Measurements from ENCODE around the gene RXFP1.
A peak's percentile ranks its signal among the peaks of the same experiment; 100 is the strongest.
"Not testable (repeated sequence)": the region's sequence is repeated elsewhere in the genome, so short reads cannot be mapped to it uniquely, and the experiment has no call there.

RXFP1 gene

DNA sequence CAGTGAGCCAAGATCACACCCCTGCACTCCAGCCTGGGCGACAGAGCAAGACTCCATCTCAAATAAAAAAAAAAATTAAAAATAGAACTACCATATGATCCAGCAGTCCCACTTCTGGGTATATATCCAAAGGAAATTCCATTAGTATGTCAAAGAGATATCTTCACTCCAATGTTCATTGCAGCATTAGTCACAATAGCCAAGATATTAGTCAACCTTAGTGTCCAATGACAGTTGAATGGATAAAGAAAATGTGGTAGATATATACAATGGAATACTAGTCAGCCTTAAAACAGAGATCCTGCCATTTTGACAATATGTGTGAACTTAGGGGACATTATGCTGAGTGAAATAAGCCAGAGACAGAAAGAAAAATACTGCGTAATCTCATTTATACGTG is 100.6 kb downstream of the RXFP1 start:
- DNase-seq, result no peak

DNA sequence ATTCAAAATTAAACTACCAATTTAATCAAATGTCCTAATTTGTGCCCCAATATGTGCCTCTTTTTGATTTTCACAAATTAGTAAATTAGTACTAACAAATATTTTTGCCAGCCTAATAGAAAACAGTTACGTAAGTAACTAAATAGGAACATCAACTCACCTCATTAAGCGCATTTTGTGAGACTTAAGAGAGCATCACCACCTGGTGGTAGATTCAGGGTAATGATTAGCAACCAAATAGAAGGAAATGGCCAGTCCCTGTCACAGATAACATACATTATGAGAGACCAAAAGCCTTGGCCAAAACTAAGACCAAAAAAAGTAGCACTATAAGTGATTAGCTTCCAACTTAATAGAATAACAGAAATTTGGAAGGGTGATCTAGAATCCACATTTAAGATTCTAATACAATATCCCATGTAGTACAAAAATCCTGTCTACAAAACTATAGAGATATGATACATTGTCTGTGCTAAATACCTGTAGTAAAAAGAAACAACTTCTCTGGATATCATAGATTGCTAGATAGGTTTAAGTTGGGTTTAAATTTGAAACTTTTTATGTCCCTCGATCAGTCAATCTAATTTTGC is 103.3 kb downstream of the RXFP1 start:
- DNase-seq, result peak; percentile 6

DNA sequence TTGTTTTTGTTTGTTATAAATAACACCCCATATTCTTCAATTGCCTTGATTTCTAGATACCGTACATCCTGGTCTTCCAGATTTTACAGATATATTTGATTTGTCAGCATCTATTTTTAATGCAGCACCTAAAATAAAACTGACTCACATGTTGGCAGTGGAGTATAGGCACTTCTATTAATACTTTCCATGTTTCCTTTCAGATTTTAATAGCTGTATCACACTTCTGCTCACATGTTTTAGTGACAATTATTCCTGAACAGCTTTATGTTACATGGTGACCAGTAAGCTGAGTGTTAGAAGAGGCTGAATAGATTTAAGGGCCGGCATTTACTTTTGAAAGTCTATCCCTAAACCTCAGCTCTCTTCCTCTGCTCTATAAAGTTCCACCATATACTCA is 103.9 kb downstream of the RXFP1 start:
- DNase-seq, result no peak

DNA sequence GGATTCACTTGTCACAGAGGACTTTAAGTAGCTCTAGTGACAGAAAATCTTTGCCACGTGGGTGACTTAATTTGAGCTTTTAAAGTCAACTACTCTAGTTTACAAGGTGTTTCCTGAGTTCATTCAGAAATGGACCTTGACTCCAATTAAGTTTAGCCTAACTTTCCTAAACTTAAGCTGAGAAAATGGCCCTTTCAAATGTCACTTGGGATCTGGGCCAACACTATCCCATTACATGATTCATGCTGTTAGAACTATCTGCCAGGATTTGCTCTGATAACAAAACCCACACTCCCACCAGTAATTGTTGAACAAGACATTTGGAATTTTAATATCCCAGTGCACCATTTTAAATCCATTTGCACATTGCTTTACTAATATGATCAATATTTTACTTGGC is 109.2 kb downstream of the RXFP1 start:
- DNase-seq, result no peak

DNA sequence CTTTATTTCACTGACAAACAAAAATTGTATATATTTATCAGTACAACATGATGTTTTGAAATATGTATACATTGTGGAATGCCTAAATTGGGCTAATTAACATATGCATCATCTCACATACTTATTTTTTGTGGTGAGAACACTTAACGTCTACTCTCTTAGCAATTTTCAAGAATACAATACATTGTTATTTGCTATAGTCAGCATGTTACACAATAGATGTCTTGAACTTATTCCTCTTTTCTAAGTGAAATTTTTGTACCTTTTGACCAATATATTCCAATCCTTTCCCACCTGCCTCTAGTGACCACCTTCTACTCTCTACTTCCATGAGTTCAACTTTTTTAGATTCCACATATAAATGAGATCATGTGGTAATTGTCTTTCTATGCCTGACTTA is 114.9 kb downstream of the RXFP1 start:
- DNase-seq, result no peak

GRCh38 chr4:158644356-158644755 is 122.7 kb downstream of the RXFP1 start:
- no peak for DNase-seq

DNA sequence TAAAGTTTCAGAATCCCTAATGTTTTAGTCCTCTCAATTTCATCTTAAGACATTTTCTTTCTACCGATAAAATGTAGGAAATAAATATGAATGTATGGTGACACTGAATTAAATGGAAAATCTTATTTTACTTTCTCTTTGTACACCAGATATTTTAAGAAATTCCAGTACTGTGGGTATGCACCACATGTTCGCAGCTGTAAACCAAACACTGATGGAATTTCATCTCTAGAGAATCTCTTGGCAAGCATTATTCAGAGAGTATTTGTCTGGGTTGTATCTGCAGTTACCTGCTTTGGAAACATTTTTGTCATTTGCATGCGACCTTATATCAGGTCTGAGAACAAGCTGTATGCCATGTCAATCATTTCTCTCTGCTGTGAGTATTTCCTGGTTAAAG is 123.1 kb downstream of the RXFP1 start:
- no peak for DNase-seq

GRCh38 chr4:158649111-158649680 is 127.5 kb downstream of the RXFP1 start:
- no peak for DNase-seq

DNA sequence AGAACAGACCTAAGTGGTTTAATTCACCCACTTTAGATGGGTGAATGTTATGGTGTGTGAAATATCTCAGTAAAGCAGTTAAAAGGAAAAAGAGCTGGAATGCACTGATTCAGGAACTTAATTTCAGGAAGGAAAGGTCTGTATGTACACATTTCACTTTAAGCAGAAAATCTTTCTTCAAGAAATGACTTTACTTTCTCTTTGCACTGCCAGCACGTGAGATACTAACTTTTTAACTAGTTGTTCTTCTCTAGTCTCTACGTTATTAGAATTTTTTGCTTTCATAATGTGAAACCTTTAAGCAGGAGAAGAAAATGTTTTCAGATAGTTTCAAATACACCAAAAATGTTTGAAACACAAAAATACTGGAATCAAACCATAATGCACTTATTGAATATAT is 131.2 kb downstream of the RXFP1 start:
- DNase-seq, result no peak

- DNase-seq, result no peak
These were observed 134.8 kb downstream of the RXFP1 start for GRCh38 chr4:158656439-158656838.

GRCh38 chr4:158657291-158657690 is 135.6 kb downstream of the RXFP1 start:
- no peak for DNase-seq

DNA sequence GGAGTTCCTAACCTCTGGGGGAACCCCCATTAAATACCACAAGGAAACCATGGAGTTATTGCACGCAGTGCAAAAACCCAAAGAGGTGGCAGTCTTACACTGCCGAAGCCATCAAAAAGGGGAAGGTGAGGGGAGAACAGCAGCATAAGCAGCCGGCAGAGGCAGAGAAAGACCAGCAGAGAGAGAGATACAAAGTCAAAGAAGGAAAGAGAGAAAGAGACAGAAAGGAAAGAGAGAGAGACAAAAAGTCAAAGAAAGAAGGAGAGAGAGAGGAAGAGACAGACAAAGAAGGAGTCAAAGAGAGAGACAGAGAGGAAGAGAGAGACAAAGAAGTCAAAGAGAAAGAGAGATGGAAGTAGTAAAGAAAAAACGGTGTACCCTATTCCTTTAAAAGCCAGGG is 141.6 kb downstream of the RXFP1 start:
- not testable (repeated sequence) for DNase-seq

DNA sequence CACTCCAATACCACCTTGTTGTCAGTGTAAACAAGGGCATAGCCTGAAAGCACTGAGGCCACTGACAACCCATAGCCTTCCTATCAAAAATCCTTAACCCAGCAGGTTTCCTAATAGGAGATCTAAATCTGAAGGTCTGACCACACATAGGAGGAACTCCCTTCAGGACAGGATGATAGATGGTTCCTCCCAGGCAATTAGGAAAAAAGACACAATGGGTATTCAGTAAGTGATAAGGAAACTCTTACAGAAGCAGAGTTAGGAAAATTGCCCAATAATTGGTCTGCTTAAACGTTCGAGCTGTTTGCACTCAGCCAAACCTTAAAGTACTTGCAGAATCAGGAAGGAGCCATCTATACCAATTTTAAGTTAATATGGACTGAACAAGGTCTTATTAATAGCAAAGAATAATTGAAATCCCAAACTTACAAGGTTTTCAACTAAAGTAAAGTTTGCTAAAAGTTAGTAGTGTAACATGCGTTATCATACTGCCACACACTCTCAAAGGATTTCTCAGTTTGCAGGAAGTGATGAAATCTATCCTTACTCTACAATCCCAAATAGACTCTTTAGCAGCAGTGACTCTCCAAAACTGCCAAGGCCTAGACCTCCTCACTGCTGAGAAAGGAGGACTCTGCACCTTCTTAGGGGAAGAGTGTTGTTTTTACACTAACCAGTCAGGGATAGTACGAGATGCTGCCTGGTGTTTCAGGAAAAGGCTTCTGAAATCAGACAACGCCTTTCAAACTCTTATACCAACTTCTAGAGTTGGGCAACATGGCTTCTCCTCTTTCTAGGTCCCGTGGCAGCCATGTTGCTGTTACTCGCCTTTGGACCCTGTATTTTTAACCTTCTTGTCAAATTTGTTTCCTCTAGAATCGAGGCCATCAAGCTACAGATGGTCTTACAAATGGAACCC is 142.3 kb downstream of the RXFP1 start:
- DNase-seq, result not testable (repeated sequence)

DNA sequence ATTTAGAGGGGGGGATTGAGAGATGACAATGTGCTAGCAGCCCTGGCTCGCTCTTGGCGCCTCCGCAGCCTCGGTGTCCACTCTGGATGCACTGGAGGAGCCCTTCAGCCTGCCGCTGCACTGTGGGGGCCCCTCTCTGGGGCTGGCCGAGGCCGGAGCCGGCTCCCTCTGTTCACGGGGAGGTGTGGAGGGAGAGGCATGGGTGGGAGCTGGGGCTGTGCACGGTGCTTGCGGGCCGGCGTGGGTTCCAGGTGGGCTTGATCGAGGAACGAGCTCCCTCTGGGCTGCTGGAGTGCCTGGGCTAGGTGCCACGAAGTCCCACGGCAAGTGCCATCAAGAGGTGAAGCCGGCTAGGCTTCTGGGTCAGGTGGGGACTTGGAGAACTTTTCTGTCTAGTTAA is 143.1 kb downstream of the RXFP1 start:
- no peak for DNase-seq

DNA sequence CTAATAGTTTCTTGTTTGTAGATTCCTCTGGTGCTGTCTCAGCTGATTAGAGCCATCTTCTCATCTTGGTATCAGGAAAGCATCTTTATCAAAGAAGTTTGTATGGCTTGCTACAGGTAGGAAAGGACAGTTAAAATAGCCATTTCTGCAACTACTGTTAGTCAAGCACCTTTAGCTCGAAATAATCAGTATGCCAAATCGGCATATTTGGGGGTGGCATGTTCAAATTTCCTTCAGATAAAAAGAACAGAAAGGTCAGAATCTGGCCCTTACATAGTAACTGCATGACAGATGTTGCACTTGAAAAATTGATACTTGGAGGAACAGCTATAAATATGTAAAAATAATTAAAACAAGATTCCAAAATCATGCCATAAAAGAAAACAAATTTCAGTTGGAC is 145.2 kb downstream of the RXFP1 start:
- no peak for DNase-seq

DNA sequence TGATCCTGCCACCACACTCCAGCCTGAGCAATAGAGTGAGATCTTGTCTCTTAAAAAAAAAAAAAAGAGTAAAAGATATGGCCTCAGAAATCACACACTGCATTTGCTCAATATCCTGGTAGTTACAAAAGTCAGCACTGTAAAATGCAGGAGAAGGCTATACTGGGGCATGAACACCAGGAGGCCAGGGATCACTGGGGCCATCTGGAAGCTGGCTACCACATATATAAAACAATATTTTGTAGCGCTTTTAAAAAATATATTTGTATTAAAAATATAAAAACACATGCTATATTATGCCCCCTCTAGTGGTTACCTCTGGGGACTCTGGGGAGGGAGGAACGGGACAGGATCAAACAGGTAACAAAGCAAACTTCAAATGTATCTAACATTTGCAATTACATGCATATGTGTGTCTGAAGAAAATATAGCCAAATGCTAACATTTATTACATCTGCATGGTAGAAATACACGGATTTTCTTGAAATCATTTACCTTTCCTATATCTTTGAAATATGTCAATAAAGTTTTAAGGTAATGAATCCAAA is 146.0 kb downstream of the RXFP1 start:
- no peak for DNase-seq

DNA sequence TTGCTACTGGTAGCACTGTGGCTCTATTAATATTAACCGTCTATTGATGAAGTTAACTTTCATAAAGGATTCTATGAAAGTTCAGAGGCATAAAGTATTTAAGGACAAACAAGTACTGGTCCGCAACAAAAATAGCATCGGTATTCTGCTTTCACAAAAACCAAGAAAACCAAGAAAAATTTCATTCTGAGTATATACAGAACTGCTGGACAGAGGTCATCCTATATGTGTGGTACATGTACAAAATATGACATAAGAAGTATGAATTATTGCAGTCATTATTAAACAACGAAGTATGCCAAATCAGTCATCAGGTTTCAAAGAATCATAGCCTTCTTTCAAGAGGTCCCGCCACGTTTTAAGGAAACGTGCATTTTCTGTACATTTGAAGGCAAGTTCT is 147.6 kb downstream of the RXFP1 start:
- DNase-seq, result no peak

DNA sequence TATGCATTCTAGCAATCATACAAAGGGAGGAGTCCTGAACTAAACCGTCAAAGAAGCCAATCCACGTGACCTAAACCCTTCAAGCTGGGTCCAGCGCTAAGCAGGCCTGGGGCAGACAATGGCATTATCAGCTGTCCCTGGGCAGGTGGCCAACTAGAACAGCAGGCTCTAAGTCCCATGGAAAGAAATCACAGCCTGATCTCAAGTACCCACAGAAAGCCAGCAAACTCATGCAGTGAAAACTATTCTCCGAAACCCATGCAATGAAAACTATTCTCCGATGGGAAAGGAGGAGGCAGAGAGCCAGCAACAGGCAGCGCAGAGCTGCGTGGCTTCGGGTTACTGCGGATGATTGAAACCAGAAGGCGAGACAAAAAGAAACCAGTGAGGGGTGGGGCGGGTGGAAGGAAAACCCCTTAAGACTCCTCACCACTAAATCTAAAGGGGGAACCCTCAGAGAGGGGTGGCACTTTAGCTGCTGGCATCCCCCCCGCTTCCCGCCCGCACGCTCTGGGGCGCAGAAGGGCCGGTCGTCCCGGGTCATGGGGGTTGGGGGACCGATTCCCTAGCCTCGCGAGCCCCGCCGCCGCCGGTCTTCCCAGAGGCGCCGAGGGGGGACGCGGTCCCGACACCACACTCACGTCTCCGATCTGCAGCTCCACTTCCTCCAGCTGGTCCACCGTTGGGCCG is 149.4 kb downstream of the RXFP1 start:
- DNase-seq, result peak; percentile 70

DNA sequence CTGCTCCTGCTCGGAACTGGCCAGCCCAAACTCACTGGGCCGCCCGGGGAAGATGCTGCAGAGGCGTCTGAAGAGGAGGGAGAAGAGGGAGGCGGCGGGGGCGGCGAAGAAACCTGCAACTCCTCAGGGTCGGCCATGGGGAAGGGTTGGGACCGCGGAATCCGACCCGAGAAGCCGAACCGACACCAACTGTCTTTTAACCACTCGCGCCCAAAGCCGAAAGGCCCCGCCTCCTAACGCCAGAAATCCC is 149.9 kb downstream of the RXFP1 start, which contains the start of gene C4orf46:
C4orf46 (minus strand) TSS at position 223 of the 250 bp plus-strand sequence; CDS start at position 137, 86 bp downstream.
- DNase-seq, result no peak

DNA sequence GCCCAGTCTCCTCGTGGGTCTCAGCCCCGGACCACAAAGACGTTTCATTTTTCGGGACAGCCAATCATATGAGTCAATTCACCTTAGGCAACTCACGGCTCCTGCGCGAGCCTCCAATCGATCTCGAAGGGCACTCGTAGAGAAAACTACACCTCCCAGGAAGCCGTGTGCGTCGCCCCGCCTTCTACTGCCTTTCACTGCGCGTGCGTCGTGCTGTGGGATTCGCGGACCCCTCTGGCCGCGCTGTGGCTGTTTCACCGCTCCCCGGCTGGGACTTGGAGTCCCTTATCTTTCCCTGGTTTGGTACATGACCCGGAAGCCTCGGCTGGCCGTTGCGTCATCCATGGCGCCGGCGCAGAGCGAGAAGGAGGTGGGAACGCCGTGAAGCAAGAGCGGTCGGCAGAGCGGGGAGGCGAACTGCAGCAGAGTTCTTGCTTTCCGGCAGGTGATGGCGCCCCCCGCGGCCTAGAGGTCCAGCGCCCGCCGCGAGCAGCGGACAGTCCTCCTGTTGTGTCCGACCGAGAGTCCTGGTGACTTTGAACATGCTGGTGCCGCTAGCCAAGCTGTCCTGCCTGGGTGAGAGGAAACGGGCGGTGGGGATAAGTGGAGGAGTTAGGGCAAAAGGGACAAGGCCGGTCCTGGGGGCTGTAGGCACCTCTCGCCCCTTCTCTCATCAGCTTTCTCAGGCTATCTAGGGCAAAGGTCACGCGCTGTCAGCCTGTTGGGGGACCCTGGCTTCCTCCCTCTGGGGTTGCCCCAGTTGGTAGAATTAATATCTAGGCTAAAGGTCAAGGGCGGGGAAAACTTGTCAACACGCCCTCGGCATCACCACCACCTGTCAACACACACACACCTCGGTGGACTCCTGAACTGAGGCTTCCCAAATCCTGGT is 150.5 kb downstream of the RXFP1 start, which contains the start of gene ETFDH:
ETFDH (plus strand) TSS at position 382 of the 892 bp plus-strand sequence; CDS start at position 543, 161 bp downstream.
- DNase-seq, result peak; percentile 94

DNA sequence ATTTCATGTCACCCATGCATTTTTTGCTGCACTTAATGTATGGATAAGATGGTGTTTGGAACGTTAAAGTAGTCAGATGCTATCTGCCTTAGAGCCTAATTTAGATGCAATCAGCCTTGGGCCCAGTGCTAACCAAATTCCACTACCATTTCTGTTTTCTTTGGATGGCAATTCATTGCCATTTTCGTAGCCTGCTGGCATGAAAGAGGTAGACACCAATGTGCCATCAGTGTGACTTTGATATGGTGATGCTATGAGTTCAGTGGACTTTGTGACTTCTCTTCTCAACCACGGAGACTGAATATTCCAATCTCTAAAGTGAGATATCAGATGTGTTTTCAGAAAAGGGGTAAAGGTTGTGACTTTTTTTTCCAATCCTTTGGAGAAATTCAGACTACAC is 152.0 kb downstream of the RXFP1 start:
- DNase-seq, result no peak

DNA sequence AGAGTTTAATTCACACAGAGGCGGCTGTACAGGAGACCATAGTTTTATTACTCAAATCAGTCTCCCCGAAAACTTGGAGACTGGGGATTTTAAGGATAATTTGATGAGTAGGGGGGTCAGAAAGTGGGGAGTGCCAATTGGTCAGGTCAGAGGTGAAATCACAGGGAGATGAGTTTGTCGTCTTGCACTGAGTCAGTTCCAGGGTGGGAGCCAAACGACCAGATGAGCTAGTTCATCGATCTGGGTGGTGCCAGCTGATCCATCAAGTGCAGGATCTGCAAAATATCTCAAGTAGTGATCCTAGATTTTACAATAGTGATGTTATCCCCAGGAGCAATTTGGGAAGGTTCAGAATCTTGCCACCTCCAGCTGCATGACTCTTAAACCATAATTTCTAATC is 154.4 kb downstream of the RXFP1 start:
- no peak for DNase-seq
